MM.1S (cell line): Measurements from ENCODE around the gene ADIRF.

Experiments used
- EZH2phosphoT487 ChIP-seq: fragments of 300-600 bp; sonication (generic); IDR thresholded peaks from 2 replicates; pipeline ENCODE4 v1.6.1; 2018; ENCODE audit warnings: antibody characterized with exemption, low read length
- TF ChIP-seq, protein P1 (sequence below): fragments of 300-600 bp; sonication (generic); IDR thresholded peaks from 2 replicates; pipeline ENCODE4 v1.5.1; 2016; ENCODE audit warnings: antibody characterized with exemption, low read length, mixed read lengths

DNA sequence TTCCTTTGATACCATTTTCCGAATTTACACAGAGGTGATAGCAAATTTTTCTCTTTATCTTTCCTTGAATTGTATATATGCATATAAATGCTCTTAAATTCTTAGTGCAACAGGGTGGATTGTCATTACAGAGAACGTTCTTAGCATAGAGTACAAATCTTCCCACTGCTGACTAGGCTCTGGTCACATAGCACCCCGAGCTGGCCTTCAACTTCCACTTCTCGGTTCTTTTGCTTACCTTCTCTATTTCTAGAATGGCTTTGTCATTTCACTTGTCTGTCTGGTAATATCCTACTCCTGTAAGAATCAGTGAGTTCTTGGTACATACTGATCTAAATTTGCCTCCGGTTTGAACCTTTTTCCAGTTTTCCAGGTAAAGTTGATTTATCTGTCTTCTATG, 13.4 kb downstream of the ADIRF start:
- TF ChIP-seq, protein P1, sequence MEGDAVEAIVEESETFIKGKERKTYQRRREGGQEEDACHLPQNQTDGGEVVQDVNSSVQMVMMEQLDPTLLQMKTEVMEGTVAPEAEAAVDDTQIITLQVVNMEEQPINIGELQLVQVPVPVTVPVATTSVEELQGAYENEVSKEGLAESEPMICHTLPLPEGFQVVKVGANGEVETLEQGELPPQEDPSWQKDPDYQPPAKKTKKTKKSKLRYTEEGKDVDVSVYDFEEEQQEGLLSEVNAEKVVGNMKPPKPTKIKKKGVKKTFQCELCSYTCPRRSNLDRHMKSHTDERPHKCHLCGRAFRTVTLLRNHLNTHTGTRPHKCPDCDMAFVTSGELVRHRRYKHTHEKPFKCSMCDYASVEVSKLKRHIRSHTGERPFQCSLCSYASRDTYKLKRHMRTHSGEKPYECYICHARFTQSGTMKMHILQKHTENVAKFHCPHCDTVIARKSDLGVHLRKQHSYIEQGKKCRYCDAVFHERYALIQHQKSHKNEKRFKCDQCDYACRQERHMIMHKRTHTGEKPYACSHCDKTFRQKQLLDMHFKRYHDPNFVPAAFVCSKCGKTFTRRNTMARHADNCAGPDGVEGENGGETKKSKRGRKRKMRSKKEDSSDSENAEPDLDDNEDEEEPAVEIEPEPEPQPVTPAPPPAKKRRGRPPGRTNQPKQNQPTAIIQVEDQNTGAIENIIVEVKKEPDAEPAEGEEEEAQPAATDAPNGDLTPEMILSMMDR: no peak
- no peak for TF ChIP-seq EZH2phosphoT487
